Endothelial cell of umbilical vein (primary cell): Measurements from ENCODE around the gene CCNK.

ENCODE experiments used
- CTCF ChIP-seq, 2 donors: IDR thresholded peaks; 1 replicate in 1 of 2; 2 replicates in 1 of 2; pipeline ENCODE4 v1.5.1; 2011; ENCODE audit warnings: low read length in 2 of 2, mild to moderate bottlenecking in 2 of 2, moderate library complexity in 2 of 2, control low read depth in 1 of 2, inconsistent platforms in 1 of 2, low read depth in 1 of 2; ENCODE audit not compliant: insufficient read depth in 1 of 2; ENCODE audit errors: extremely low read depth in 1 of 2
- FOS ChIP-seq: IDR thresholded peaks from 2 replicates; pipeline ENCODE4 v1.6.1; 2011; ENCODE audit warnings: mild to moderate bottlenecking, low read length, moderate library complexity, borderline replicate concordance; ENCODE audit not compliant: insufficient read depth
- POLR2A ChIP-seq: IDR thresholded peaks from 2 replicates; pipeline ENCODE4 v1.6.1; 2012; ENCODE audit warnings: low read depth, mild to moderate bottlenecking, control low read depth, low read length

GRCh38 chr14:99548871-99549515, 67.8 kb downstream of the CCNK start:
- no peak for TF ChIP-seq POLR2A
- no peak for TF ChIP-seq CTCF (IDR thresholded peaks at IDR 0.05; ENCODE audit: extremely low read depth in 1 of 2, insufficient read depth in 1 of 2, low read depth in 1 of 2, low read length in 2 of 2)
- TF ChIP-seq FOS, result no peak
